Endothelial cell of umbilical vein (primary cell): ENCODE data around the gene LPCAT3.

Source experiments
- EZH2 ChIP-seq: IDR thresholded peaks from 2 replicates; pipeline ENCODE4 v1.6.1; 2012; ENCODE audit warnings: borderline replicate concordance, low read depth, mild to moderate bottlenecking, moderate library complexity, low read length, inconsistent platforms; ENCODE audit not compliant: severe bottlenecking
- GATA2 ChIP-seq: IDR thresholded peaks from 2 replicates; pipeline ENCODE4 v1.7.0; 2011; ENCODE audit warnings: low read depth, mild to moderate bottlenecking, moderate library complexity, mixed read lengths, low read length; ENCODE audit not compliant: insufficient read length, insufficient read depth
- POLR2A ChIP-seq: IDR thresholded peaks from 2 replicates; pipeline ENCODE4 v1.6.1; 2012; ENCODE audit warnings: low read depth, mild to moderate bottlenecking, control low read depth, low read length
- TF ChIP-seq, protein P1 (sequence below), 2 donors: IDR thresholded peaks; 1 replicate in 1 of 2; 2 replicates in 1 of 2; pipeline ENCODE4 v1.5.1; 2011; ENCODE audit warnings: low read length in 2 of 2, mild to moderate bottlenecking in 2 of 2, moderate library complexity in 2 of 2, control low read depth in 1 of 2, inconsistent platforms in 1 of 2, low read depth in 1 of 2; ENCODE audit not compliant: insufficient read depth in 1 of 2; ENCODE audit errors: extremely low read depth in 1 of 2

DNA sequence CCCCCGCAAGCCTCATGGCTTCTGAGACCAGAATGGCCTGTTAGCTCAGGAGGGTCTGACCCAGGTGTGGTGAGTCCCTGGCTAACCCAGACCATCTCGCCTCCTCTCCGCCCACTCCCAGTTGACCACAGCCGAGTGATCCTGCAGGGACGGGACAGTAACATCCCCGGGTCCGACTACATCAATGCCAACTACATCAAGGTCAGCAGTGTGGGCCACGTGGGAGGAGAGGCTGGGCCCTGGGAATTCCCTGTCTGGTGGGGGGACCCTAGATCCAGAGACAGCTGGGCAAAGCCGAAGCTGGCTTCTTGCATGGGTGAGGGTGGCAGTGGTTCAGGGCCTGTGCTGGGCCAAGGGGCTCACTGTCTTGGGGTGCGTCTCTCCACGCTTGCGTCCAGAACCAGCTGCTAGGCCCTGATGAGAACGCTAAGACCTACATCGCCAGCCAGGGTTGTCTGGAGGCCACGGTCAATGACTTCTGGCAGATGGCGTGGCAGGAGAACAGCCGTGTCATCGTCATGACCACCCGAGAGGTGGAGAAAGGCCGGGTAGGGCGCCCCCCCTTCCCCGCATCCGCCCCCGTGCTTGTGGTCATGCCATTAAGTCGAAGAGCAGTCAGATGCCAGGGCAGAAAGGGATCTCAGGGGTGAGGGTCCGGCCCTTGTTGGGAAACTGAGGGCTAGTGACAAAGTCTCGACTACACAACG is 62.1 kb downstream of the LPCAT3 start:
- TF ChIP-seq, protein P1, sequence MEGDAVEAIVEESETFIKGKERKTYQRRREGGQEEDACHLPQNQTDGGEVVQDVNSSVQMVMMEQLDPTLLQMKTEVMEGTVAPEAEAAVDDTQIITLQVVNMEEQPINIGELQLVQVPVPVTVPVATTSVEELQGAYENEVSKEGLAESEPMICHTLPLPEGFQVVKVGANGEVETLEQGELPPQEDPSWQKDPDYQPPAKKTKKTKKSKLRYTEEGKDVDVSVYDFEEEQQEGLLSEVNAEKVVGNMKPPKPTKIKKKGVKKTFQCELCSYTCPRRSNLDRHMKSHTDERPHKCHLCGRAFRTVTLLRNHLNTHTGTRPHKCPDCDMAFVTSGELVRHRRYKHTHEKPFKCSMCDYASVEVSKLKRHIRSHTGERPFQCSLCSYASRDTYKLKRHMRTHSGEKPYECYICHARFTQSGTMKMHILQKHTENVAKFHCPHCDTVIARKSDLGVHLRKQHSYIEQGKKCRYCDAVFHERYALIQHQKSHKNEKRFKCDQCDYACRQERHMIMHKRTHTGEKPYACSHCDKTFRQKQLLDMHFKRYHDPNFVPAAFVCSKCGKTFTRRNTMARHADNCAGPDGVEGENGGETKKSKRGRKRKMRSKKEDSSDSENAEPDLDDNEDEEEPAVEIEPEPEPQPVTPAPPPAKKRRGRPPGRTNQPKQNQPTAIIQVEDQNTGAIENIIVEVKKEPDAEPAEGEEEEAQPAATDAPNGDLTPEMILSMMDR (IDR thresholded peaks at IDR 0.05; ENCODE audit: extremely low read depth in 1 of 2, insufficient read depth in 1 of 2, low read depth in 1 of 2, low read length in 2 of 2) = no peak
- TF ChIP-seq POLR2A = no peak
- no peak for TF ChIP-seq EZH2
- TF ChIP-seq GATA2 = no peak
